DOHH2 (cell line): Measurements from ENCODE around the gene PPFIBP2.

Source experiments
- H3F3A ChIP-seq: fragments of 200-600 bp; sonication (generic), shearing (Covaris generic); 2 replicates; pipeline ENCODE4 v1.6.0; 2016; ENCODE audit warnings: antibody characterized with exemption, mild to moderate bottlenecking; ENCODE audit not compliant: control insufficient read depth, insufficient read depth
- H3K27ac ChIP-seq: fragments of 200-600 bp; sonication (generic); 2 replicates; pipeline ENCODE4 v1.5.1; 2014; ENCODE audit warnings: low read depth, mild to moderate bottlenecking, low read length, moderate library complexity
- H3K27me3 ChIP-seq: fragments of 200-600 bp; sonication (generic); 2 replicates; pipeline ENCODE4 v1.6.1; 2014; ENCODE audit warnings: mild to moderate bottlenecking, low read length, mixed read lengths; ENCODE audit not compliant: control insufficient read depth
- H3K36me3 ChIP-seq: fragments of 200-600 bp; sonication (generic); 2 replicates; pipeline ENCODE4 v1.6.1; 2014; ENCODE audit warnings: mild to moderate bottlenecking, low read length, moderate library complexity, mixed read lengths; ENCODE audit not compliant: control insufficient read depth
- H3K4me1 ChIP-seq: fragments of 200-600 bp; sonication (generic); 2 replicates; pipeline ENCODE4 v1.6.1; 2014; ENCODE audit warnings: mild to moderate bottlenecking, low read length, mixed read lengths; ENCODE audit not compliant: control insufficient read depth
- H3K4me2 ChIP-seq: fragments of 200-600 bp; sonication (generic); 2 replicates; pipeline ENCODE4 v1.6.0; 2014; ENCODE audit warnings: mild to moderate bottlenecking, low read length, moderate library complexity
- H3K4me3 ChIP-seq: fragments of 200-600 bp; sonication (generic); 2 replicates; pipeline ENCODE4 v1.5.1; 2014; ENCODE audit warnings: mild to moderate bottlenecking, low read length, mixed read lengths
- H3K79me2 ChIP-seq: fragments of 200-600 bp; sonication (generic); 2 replicates; pipeline ENCODE4 v1.6.1; 2014; ENCODE audit warnings: mild to moderate bottlenecking, low read length, mixed read lengths; ENCODE audit not compliant: control insufficient read depth
- H3K9me2 ChIP-seq: fragments of 200-600 bp; sonication (generic); replicated peaks from 2 replicates; pipeline ENCODE4 v1.6.1; 2014; ENCODE audit warnings: mild to moderate bottlenecking, low read length, mixed read lengths; ENCODE audit not compliant: control insufficient read depth
- H3K9me3 ChIP-seq: fragments of 200-600 bp; sonication (generic); 2 replicates; pipeline ENCODE4 v1.6.1; 2014; ENCODE audit warnings: antibody characterized with exemption, low read length, mixed read lengths; ENCODE audit not compliant: control insufficient read depth, insufficient read depth
- H4K20me1 ChIP-seq: fragments of 200-600 bp; sonication (generic); 2 replicates; pipeline ENCODE4 v1.6.0; 2014; ENCODE audit warnings: low read depth, mild to moderate bottlenecking, antibody characterized with exemption, low read length, moderate library complexity; ENCODE audit not compliant: control insufficient read depth, insufficient read depth
- CTCF ChIP-seq: fragments of 200-600 bp; sonication (generic); IDR thresholded peaks from one replicate; pipeline ENCODE4 v1.5.1; 2014; ENCODE audit warnings: antibody characterized with exemption, mild to moderate bottlenecking, low read depth, low read length; ENCODE audit not compliant: poor library complexity, severe bottlenecking
- EZH2phosphoT487 ChIP-seq: fragments of 200-600 bp; sonication (generic); IDR thresholded peaks from 2 replicates; pipeline ENCODE4 v1.6.1; 2017; ENCODE audit warnings: borderline replicate concordance, mild to moderate bottlenecking, antibody characterized with exemption, low read length, moderate library complexity, mixed read lengths

The PPFIBP2 gene

GRCh38 chr11:7637447-7638157, 123.8 kb downstream of the PPFIBP2 start:
- H3K27ac ChIP-seq, result no peak overlapping the region
- H3K79me2 ChIP-seq, result no peaks in the 10 kb centered on the region
- no peaks in the 10 kb centered on the region for H4K20me1 ChIP-seq
- no peak overlapping the region for H3K4me3 ChIP-seq
- peaks cover 10% of the 10 kb centered on the region for H3K36me3 ChIP-seq
- H3K4me2 ChIP-seq, result no peak overlapping the region
- TF ChIP-seq EZH2phosphoT487 (no peak), CTCF (no peak)
- H3K9me3 ChIP-seq, result no peaks in the 10 kb centered on the region
- no peaks in the 10 kb centered on the region for H3K27me3 ChIP-seq
- H3K4me1 ChIP-seq, result peaks cover 12% of the 10 kb centered on the region
- H3F3A ChIP-seq, result no peaks in the 10 kb centered on the region
- no peaks in the 10 kb centered on the region for H3K9me2 ChIP-seq

- Histone ChIP-seq H3K9me2 (no peaks in the 10 kb centered on the region), H3F3A (no peaks in the 10 kb centered on the region), H3K4me2 (peak overlapping the region; percentile 11; the same call in 1 of the 2 replicates), H3K9me3 (no peaks in the 10 kb centered on the region), H3K4me3 (no peak overlapping the region), H3K27me3 (no peaks in the 10 kb centered on the region), H4K20me1 (no peaks in the 10 kb centered on the region), H3K4me1 (peaks cover 12% of the 10 kb centered on the region), H3K36me3 (peaks cover 4% of the 10 kb centered on the region; the same call in 1 of the 2 replicates), H3K27ac (peak overlapping the region; percentile 1; the same call in 1 of the 2 replicates), H3K79me2 (no peaks in the 10 kb centered on the region)
- TF ChIP-seq EZH2phosphoT487 (no peak), CTCF (no peak)
These were observed 125.2 kb downstream of the PPFIBP2 start for GRCh38 chr11:7638710-7639642.

GRCh38 chr11:7639643-7640025, 125.8 kb downstream of the PPFIBP2 start:
- Histone ChIP-seq H3F3A (no peaks in the 10 kb centered on the region), H3K27ac (no peak overlapping the region), H3K9me2 (no peaks in the 10 kb centered on the region), H3K36me3 (no peaks in the 10 kb centered on the region; the same call in 1 of the 2 replicates), H4K20me1 (no peaks in the 10 kb centered on the region), H3K27me3 (no peaks in the 10 kb centered on the region), H3K9me3 (no peaks in the 10 kb centered on the region), H3K4me2 (peak overlapping the region; percentile 11; the same call in 1 of the 2 replicates), H3K4me1 (peaks cover 12% of the 10 kb centered on the region), H3K4me3 (no peak overlapping the region), H3K79me2 (no peaks in the 10 kb centered on the region)
- TF ChIP-seq EZH2phosphoT487 (no peak), CTCF (no peak)
